ENCODE measurements around the gene COL11A1. TPM values are rescaled to one million over a fixed set of nuclear protein-coding genes. Genes with fewer than 3 reads are reported as not detected.

COL11A1 gene
- total and polyA plus RNA-seq, 9 of the 15 experiments (the other 6 are each of a cell fraction or from before 2014, with no cell fraction given): 0.07 TPM; not detected in 8

GRCh38 chr1:102978874-102979273 lies 129.4 kb downstream of the COL11A1 start (continued):
- no peak for TF ChIP-seq ARID4B (CRISPR knock-in tag; IDR thresholded peaks at IDR 0.05)
- TF ChIP-seq ZNF431 (CRISPR knock-in tag; IDR thresholded peaks at IDR 0.05): no peak
- TF ChIP-seq HMGXB4 (CRISPR knock-in tag; IDR thresholded peaks at IDR 0.05): no peak
- TF ChIP-seq CC2D1A (IDR thresholded peaks at IDR 0.05): no peak
- no peak for TF ChIP-seq STAT5A (IDR thresholded peaks at IDR 0.05; ENCODE audit: borderline replicate concordance, low read length)
- TF ChIP-seq ZNF354B (CRISPR knock-in tag; IDR thresholded peaks at IDR 0.05): no peak
